ENCODE results near the gene MLIP. TPM values are rescaled to one million over a fixed set of nuclear protein-coding genes. Genes with fewer than 3 reads are reported as not detected.
A peak's percentile ranks its signal among the peaks of the same experiment; 100 is the strongest.

The MLIP gene
- total RNA-seq, 1 donor from 2014 or later, result not detected

DNA sequence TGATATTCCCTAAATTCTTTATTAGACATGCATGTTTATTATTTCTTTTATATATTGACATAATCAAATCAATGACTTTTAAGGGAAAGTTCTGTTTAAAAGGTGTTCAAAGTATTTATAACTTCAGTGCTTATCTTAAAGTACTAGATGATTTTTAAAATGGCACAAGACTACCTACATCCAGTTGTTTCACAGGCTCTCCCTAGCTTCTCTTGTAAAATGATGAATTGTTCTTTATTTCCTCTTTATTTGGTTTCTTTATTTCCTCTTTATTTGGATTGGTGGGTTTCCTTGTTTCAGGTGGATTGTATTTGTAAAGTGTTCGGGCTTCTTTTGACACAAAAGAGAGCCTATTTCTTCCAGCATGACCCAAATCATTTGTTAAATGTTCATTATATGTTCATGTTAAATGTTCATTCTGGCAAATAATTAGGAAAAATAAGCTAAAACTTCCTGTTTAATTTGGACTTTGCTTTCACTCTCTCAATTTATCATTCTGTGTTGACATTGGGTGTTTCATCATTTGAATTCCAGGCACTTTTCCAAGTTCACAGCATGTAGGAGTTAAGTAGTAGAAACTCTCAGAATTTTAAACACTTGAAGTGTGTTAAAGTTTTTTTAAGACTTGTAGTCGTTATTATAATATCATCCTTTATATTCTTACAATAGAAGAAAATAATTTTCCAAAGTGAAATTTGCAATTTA, 24.6 kb downstream of the MLIP start:
- peak overlapping the region; percentile 90 for H3K27ac Mint-ChIP-seq (ENCODE audit: unreplicated experiment)
- no peak for DNase-seq (ENCODE audit: extremely low spot score, unreplicated experiment)
- no peaks in the 10 kb centered on the region for H3K27me3 Mint-ChIP-seq (ENCODE audit: unreplicated experiment)
- H3K4me1 Mint-ChIP-seq (ENCODE audit: unreplicated experiment), result peaks cover 34% of the 10 kb centered on the region
- TF ChIP-seq, protein P1, sequence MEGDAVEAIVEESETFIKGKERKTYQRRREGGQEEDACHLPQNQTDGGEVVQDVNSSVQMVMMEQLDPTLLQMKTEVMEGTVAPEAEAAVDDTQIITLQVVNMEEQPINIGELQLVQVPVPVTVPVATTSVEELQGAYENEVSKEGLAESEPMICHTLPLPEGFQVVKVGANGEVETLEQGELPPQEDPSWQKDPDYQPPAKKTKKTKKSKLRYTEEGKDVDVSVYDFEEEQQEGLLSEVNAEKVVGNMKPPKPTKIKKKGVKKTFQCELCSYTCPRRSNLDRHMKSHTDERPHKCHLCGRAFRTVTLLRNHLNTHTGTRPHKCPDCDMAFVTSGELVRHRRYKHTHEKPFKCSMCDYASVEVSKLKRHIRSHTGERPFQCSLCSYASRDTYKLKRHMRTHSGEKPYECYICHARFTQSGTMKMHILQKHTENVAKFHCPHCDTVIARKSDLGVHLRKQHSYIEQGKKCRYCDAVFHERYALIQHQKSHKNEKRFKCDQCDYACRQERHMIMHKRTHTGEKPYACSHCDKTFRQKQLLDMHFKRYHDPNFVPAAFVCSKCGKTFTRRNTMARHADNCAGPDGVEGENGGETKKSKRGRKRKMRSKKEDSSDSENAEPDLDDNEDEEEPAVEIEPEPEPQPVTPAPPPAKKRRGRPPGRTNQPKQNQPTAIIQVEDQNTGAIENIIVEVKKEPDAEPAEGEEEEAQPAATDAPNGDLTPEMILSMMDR (IDR thresholded peaks at IDR 0.05), result no peak
- peaks cover 4% of the 10 kb centered on the region for H3K36me3 Mint-ChIP-seq (ENCODE audit: unreplicated experiment)
- peaks cover 5% of the 10 kb centered on the region for H3K9me3 Mint-ChIP-seq (ENCODE audit: unreplicated experiment)
- H3K4me3 Mint-ChIP-seq (ENCODE audit: unreplicated experiment), result peak overlapping the region; percentile 22

GRCh38 chr6:54138795-54139194, 27.6 kb downstream of the MLIP start:
- Mint-ChIP-seq H3K4me1 (ENCODE audit: unreplicated experiment) (peaks cover 34% of the 10 kb centered on the region), H3K4me3 (ENCODE audit: unreplicated experiment) (no peak overlapping the region), H3K27me3 (ENCODE audit: unreplicated experiment) (no peaks in the 10 kb centered on the region), H3K27ac (ENCODE audit: unreplicated experiment) (no peak overlapping the region), H3K36me3 (ENCODE audit: unreplicated experiment) (peaks cover 4% of the 10 kb centered on the region), H3K9me3 (ENCODE audit: unreplicated experiment) (peaks cover 5% of the 10 kb centered on the region)
- no peak for DNase-seq (ENCODE audit: extremely low spot score, unreplicated experiment)
- TF ChIP-seq, protein P1 (IDR thresholded peaks at IDR 0.05), result no peak

DNA sequence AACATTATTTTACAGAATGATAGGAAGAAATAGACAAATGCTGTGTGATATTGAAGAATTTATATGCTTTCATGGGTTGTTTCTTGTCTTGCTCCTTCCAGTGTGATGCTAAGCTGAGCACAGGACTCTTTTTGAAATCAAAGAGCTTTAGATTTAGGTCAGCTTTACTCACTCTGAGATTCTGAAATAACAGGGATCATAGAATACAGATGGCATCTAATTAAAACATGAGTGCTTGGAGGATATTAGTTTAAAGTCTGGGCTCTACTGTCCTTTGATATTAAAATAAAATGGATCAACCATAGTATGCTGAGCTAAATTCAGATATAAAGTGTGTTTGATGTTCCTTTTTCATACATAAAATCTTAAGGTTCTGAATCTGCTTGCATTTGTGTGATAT, 29.6 kb downstream of the MLIP start:
- H3K27ac Mint-ChIP-seq (ENCODE audit: unreplicated experiment), result no peak overlapping the region
- H3K36me3 Mint-ChIP-seq (ENCODE audit: unreplicated experiment), result peaks cover 4% of the 10 kb centered on the region
- no peaks in the 10 kb centered on the region for H3K27me3 Mint-ChIP-seq (ENCODE audit: unreplicated experiment)
- no peak for DNase-seq (ENCODE audit: extremely low spot score, unreplicated experiment)
- H3K4me3 Mint-ChIP-seq (ENCODE audit: unreplicated experiment), result no peak overlapping the region
- TF ChIP-seq, protein P1 (IDR thresholded peaks at IDR 0.05), result no peak
- peaks cover 27% of the 10 kb centered on the region for H3K4me1 Mint-ChIP-seq (ENCODE audit: unreplicated experiment)
- H3K9me3 Mint-ChIP-seq (ENCODE audit: unreplicated experiment), result peaks cover 5% of the 10 kb centered on the region

DNA sequence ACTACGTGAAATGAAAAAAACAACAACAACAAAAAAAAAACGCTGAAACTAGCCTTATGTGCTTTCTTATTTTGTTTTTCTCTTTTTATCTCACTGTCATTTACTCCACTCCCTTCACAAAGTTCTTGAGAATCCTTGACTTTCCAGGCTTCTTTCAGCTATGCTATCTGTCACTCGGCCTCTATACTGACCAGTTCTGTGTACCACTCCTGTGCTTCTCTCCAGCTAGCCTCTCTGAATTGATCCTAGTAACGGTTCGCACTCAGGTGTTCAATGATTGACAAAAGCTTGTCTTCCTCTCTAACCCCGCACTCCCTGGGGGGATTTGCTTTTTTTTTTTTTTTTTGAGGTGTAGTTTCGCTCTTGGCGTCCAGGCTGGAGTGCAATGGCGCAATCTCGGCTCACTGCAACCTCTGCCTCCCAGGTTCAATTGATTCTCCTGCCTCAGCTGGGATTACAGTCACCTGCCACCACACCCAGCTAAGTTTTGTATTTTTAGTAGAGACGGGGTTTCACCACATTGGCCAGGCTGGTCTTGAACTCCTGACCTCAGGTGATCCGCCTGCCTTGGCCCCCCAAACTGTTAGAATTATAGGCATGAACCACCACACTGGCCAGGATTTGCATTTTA, 31.8 kb downstream of the MLIP start:
- TF ChIP-seq, protein P1 (IDR thresholded peaks at IDR 0.05), result no peak
- no peaks in the 10 kb centered on the region for H3K36me3 Mint-ChIP-seq (ENCODE audit: unreplicated experiment)
- no peaks in the 10 kb centered on the region for H3K27me3 Mint-ChIP-seq (ENCODE audit: unreplicated experiment)
- H3K27ac Mint-ChIP-seq (ENCODE audit: unreplicated experiment), result no peak overlapping the region
- H3K9me3 Mint-ChIP-seq (ENCODE audit: unreplicated experiment), result peaks cover 1% of the 10 kb centered on the region
- no peak overlapping the region for H3K4me3 Mint-ChIP-seq (ENCODE audit: unreplicated experiment)
- DNase-seq (ENCODE audit: extremely low spot score, unreplicated experiment), result no peak
- peaks cover 6% of the 10 kb centered on the region for H3K4me1 Mint-ChIP-seq (ENCODE audit: unreplicated experiment)

GRCh38 chr6:54151861-54152260, 40.6 kb downstream of the MLIP start:
- peaks cover 1% of the 10 kb centered on the region for H3K4me1 Mint-ChIP-seq (ENCODE audit: unreplicated experiment)
- no peak for DNase-seq (ENCODE audit: extremely low spot score, unreplicated experiment)
- H3K9me3 Mint-ChIP-seq (ENCODE audit: unreplicated experiment), result no peaks in the 10 kb centered on the region
- no peak overlapping the region for H3K4me3 Mint-ChIP-seq (ENCODE audit: unreplicated experiment)
- H3K27me3 Mint-ChIP-seq (ENCODE audit: unreplicated experiment), result no peaks in the 10 kb centered on the region
- TF ChIP-seq, protein P1 (IDR thresholded peaks at IDR 0.05), result no peak
- H3K36me3 Mint-ChIP-seq (ENCODE audit: unreplicated experiment), result no peaks in the 10 kb centered on the region
- no peak overlapping the region for H3K27ac Mint-ChIP-seq (ENCODE audit: unreplicated experiment)
